SK-N-SH (cell line): ENCODE data around the gene SNRK.

Experiments used
- CHD2 ChIP-seq: fragments of 150-350 bp; IDR thresholded peaks from 2 replicates; pipeline ENCODE4 v1.6.1; 2018; ENCODE audit warnings: low read length; ENCODE audit not compliant: partially characterized antibody
- CTCF ChIP-seq: fragments of 200-600 bp; sonication (generic); IDR thresholded peaks from 2 replicates; pipeline ENCODE4 v1.6.1; 2017; ENCODE audit warnings: antibody characterized with exemption, mild to moderate bottlenecking, moderate library complexity
- EZH2phosphoT487 ChIP-seq: fragments of 200-600 bp; sonication (generic); IDR thresholded peaks from 2 replicates; pipeline ENCODE4 v1.6.1; 2017; ENCODE audit warnings: low read depth, mixed run types, mild to moderate bottlenecking, antibody characterized with exemption, moderate library complexity, borderline replicate concordance
- GABPA ChIP-seq: IDR thresholded peaks from 2 replicates; pipeline ENCODE4 v1.4.0; 2012; ENCODE audit warnings: low read depth, mild to moderate bottlenecking
- MAX ChIP-seq: IDR thresholded peaks from 2 replicates; pipeline ENCODE4 v1.4.0; 2012; ENCODE audit warnings: low read depth
- PBX3 ChIP-seq: IDR thresholded peaks from 2 replicates; pipeline ENCODE4; 2012
- RAD21 ChIP-seq: IDR thresholded peaks from 2 replicates; pipeline ENCODE4 v1.6.1; 2012; ENCODE audit warnings: mild to moderate bottlenecking, low read length
- SIN3A ChIP-seq: IDR thresholded peaks from 2 replicates; pipeline ENCODE4 v1.6.1; 2012; ENCODE audit warnings: low read depth, mild to moderate bottlenecking, low read length, moderate library complexity, borderline replicate concordance
- SMC3 ChIP-seq: IDR thresholded peaks from 2 replicates; pipeline ENCODE4 v1.6.1; 2012; ENCODE audit warnings: low read depth, low read length, improper control_type of control experiment
- TAF1 ChIP-seq: IDR thresholded peaks from 2 replicates; pipeline ENCODE4 v1.6.1; 2012; ENCODE audit warnings: low read depth, mild to moderate bottlenecking, low read length, moderate library complexity, borderline replicate concordance
- TEAD4 ChIP-seq: IDR thresholded peaks from 2 replicates; pipeline ENCODE4 v1.4.0; 2012; ENCODE audit warnings: mild to moderate bottlenecking, borderline replicate concordance; ENCODE audit not compliant: insufficient read depth
- USF1 ChIP-seq: IDR thresholded peaks from 2 replicates; pipeline ENCODE4 v1.4.0; 2012; ENCODE audit warnings: low read depth, borderline replicate concordance
- YY1 ChIP-seq: IDR thresholded peaks from 2 replicates; pipeline ENCODE4 v1.4.0; 2012; ENCODE audit warnings: low read depth, mild to moderate bottlenecking
- TF ChIP-seq, protein P1 (sequence below): IDR thresholded peaks from 2 replicates; pipeline ENCODE4 v1.6.1; 2012; ENCODE audit warnings: mild to moderate bottlenecking, low read depth, low read length, moderate library complexity

DNA sequence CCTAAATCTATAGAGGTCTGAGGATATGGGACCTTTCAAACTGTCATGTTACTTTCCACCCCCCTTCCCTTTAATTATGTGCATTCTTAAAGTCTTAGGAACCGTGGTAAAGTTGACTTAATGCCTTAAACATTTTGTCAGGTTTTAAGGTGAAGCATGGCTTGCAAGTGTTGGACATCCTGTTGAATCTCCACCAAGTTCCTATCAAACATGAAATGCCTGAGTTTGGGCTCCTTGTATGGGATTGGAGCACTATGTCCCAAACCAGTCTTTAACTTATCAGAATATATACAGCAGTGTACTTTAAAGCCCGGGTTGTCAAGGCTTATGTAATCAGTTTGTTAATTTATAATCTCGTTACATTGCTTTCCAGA, 1.1 kb downstream of the SNRK start:
- no peak for TF ChIP-seq GABPA
- TF ChIP-seq CTCF = no peak
- TF ChIP-seq TAF1 = no peak
- no peak for TF ChIP-seq MAX
- no peak for TF ChIP-seq RAD21
- no peak for TF ChIP-seq SMC3
- TF ChIP-seq USF1 = no peak
- no peak for TF ChIP-seq TEAD4
- no peak for TF ChIP-seq EZH2phosphoT487
- TF ChIP-seq SIN3A = no peak
- TF ChIP-seq, protein P1, sequence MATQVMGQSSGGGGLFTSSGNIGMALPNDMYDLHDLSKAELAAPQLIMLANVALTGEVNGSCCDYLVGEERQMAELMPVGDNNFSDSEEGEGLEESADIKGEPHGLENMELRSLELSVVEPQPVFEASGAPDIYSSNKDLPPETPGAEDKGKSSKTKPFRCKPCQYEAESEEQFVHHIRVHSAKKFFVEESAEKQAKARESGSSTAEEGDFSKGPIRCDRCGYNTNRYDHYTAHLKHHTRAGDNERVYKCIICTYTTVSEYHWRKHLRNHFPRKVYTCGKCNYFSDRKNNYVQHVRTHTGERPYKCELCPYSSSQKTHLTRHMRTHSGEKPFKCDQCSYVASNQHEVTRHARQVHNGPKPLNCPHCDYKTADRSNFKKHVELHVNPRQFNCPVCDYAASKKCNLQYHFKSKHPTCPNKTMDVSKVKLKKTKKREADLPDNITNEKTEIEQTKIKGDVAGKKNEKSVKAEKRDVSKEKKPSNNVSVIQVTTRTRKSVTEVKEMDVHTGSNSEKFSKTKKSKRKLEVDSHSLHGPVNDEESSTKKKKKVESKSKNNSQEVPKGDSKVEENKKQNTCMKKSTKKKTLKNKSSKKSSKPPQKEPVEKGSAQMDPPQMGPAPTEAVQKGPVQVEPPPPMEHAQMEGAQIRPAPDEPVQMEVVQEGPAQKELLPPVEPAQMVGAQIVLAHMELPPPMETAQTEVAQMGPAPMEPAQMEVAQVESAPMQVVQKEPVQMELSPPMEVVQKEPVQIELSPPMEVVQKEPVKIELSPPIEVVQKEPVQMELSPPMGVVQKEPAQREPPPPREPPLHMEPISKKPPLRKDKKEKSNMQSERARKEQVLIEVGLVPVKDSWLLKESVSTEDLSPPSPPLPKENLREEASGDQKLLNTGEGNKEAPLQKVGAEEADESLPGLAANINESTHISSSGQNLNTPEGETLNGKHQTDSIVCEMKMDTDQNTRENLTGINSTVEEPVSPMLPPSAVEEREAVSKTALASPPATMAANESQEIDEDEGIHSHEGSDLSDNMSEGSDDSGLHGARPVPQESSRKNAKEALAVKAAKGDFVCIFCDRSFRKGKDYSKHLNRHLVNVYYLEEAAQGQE = no peak
- no peak for TF ChIP-seq CHD2
- no peak for TF ChIP-seq YY1
- no peak for TF ChIP-seq PBX3
